H1 (cell line): ENCODE measurements around the gene MICU1. TPM values are rescaled to one million over a fixed set of nuclear protein-coding genes. Genes with fewer than 3 reads are reported as not detected.

Experiments
- CHD7 ChIP-seq: fragments of 300-600 bp; sonication (generic); IDR thresholded peaks from 2 replicates; pipeline ENCODE4 v1.7.1; 2012; ENCODE audit warnings: low read length, moderate library complexity, mild to moderate bottlenecking, inconsistent platforms; ENCODE audit not compliant: insufficient replicate concordance
- polyA plus RNA-seq, 7 experiments: library from polyadenylated mRNA; depleted of rRNA in 3 of 7; stranded (reverse) in 5 of 7; unstranded in 2 of 7; fragments of >200 nt in 5 of 7; fragments of 200-250 nt in 2 of 7; gene quantifications; 1 replicate in 5 of 7; 2 replicates in 1 of 7; 4 replicates in 1 of 7; pipeline versions ENCODE4 v1.2.1 to v1.2.3, GENCODE V29; 2011 to 2013; ENCODE audit warnings: missing spikeins in 2 of 7, mixed read lengths in 2 of 7
- total RNA-seq: library from RNA; stranded (reverse); fragmentation: NEBNext Ultra II Directional; extraction: Animal tissue kit (Norgen Biotek cat#: 25700); gene quantifications from 2 replicates; pipeline ENCODE4 v1.2.1, GENCODE V29; 2021

MICU1 gene
- total and polyA plus RNA-seq, 2 of the 8 experiments (the other 6 are each of a cell fraction or from before 2014, with no cell fraction given): 18.0 to 36.7 TPM

- no peak for TF ChIP-seq CHD7
These were observed 112.0 kb downstream of the MICU1 start (continued) for GRCh38 chr10:72513910-72514309.
